GM18520 (cell line): ENCODE data around the gene ABAT.
"Not testable (repeated sequence)": the region's sequence is repeated elsewhere in the genome, so short reads cannot be mapped to it uniquely, and the experiment has no call there.

Source experiments
- ATAC-seq: cut with Tn5 transposase; IDR thresholded peaks from one replicate; pipeline ENCODE4 v1.9.1; 2021; ENCODE audit not compliant: unreplicated experiment

Gene ABAT

DNA sequence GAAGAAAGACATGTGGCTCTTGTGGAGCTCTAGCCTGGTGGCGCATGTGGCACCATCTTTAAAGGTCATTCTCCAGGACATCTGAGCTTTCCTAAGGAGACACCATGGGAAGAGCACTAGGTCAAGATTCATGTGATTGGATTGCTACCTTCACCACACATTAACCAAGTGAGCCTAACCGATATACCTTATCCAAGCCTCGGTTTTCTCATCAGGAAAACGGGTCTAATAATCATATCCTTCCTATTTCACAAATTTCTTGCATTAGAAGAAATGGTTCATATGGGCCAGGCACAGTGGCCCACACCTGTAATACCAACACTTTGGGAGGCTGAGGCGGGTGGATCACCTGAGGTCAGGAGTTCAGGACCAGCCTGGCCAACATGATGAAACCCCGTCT lies 64.7 kb downstream of the ABAT start:
- no peak for ATAC-seq

DNA sequence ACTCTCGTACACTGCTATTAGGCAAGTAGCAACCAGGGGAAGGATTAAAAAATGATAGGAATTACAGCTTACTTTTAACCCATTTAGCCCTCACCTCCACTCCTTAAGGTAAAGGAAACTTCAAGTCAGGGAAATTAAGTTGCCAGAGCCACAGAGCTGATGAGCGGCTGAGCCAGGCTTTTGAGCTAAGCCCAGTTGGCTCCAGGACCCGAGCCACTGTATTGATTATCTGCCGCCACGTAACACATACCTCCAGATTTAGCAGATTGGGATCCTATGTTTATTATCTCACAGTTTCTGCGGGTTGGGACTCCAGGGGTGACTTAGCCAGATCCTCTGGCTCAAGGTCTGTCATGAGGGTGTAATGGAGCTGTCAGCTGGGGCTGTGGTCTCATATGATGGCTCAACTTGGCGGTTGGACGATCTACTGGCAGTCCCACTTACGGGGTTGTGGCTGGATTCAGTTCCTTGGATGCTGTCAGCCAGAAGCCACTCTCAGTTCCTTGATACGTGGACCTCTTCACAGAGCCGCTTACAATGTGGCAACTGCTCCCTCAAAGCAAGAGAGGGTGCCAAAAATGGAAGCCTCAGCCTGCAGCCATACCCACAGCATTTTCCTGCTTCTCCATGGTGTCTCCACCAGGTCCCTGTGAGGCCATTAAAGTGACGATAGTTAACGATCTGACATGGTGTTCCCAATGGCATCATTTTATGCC lies 65.7 kb downstream of the ABAT start:
- ATAC-seq = no peak

DNA sequence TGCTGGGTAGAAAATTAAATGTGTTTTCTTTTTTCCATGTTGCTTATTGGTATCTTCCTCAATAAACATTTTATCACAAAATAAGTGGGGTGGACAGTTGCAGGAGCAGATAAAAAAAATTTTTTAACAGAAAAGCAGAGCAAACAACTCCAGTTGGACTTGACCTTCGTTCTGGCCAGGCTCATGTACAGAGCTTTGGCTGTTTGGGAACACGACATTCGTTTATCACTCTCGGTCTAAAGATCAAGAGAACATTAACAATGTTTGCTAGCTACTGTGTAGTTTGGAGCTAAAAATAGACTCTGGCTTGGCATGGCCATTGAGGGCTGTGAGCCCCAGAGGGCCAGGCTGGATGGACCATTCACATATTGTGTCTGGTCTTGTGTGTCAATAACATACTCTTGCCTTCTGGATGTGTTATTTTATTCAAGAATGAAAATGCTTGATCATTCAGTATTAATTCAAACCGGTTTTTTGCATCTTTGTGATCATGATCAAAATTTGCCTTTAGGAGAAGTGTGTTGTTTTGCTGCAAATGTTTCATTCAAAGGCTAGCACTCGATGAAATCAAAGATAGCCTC lies 66.4 kb downstream of the ABAT start:
- no peak for ATAC-seq

DNA sequence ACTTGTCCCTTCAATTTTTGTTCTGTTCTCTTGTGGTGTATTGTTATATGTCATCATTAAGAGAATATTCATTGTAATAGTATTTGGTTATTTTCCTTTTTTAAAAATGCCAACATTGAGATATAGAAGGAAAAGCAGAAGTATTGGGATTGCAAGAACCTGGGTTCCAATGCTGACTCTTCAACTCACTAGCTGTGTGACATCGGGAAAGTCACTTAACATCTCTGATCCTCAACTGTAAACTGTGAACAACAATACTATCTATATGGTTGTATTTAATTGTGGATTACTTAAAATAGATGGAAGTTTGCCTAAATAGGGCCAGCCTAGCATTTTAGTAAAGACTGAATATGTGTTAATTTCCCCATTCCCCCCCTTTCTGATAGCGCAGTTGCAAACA lies 67.2 kb downstream of the ABAT start:
- ATAC-seq = no peak

DNA sequence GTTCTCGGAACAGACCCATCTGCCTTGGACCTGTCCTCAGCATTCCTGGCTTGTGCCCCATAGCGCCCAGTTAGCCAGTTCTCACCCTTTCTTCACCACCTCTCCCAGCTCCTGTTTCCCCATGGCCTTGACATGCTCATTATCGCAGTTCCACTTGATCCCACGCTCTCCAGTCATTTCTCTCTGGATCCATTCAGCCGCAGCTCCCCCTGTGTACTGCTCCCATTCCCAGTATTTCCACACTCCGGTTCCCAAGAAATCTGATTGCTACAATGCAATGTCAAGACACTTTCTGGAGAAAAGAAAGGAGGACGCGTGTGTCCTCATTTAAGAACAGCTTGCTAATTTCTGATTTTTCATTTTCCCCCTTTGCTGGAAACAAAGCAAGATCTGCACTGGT lies 67.7 kb downstream of the ABAT start:
- ATAC-seq = no peak

DNA sequence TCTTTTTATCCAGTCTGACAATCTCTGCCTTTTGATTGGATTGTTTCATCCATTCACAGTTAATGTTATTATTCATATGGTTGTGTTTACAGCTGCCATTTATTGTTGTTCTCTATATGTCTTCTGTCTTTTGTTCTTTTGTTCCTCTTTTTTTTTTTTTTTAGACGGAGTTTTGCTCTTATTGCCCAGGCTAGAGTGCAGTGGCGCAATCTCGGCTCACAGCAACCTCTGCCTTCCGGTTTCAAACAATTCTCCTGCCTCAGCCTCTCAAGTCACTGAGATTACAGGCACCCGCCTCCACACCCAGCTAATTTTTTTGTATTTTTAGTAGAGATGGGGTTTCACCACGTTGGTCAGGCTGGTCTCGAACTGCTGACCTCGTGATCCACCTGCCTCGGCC lies 74.5 kb downstream of the ABAT start:
- ATAC-seq = not testable (repeated sequence)

DNA sequence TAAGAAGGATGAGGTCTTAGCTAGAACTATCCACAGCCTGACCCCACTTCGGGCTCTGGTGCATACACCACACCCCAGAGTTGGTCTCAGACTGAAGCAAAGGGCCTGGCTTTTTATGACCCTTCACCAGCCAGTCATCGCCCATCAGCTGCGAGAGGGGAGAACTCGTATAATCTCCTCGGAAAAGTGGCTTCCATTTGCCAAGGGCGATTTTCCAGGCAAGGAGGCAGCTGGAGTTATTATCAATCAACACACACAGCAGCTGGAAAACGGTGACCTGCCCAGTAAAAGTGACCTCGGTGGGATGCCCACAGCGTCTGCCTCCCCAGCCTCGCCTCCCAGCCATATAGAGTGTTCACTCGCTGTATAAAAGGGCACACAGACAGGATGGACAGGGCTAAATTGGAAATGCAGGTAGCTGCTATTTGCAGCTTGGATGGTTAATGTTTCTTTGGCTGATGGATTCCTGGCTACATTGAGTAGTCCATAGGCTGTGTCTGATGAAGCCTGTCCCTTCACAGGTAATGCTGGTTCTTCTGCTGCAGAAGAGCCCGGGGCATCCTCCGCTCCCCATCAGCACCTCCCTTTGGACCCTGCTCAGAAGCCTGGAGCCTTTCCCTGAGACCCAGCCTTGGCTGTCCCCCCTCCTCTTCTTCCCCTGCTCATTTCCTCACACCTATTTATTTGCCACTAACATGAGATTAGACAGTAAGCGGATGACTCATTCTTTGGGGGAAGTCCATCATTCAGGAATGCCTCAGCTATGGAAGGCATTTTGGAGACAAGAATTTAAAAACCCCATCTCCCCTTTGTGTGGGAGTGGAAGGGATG lies 77.3 kb downstream of the ABAT start:
- ATAC-seq = no peak

DNA sequence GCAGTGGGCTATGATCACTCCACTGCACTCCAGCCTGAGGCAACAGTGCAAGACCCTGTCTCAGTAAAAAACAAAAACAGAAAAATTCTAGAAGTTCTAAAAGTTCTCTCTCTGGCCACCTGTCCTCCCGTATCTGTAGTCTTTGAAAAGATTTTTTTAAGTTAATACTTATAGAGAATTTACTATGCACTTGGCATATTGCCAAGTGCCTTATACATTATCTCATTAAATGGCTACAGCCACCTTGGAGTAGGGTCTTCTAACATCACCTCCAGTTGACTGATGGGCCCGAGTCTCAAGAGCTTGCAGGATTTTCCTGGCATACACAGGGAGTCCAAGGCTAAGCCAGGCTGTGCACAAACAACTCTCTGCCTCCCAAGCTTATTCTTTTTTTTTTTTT lies 78.3 kb downstream of the ABAT start:
- ATAC-seq = no peak

DNA sequence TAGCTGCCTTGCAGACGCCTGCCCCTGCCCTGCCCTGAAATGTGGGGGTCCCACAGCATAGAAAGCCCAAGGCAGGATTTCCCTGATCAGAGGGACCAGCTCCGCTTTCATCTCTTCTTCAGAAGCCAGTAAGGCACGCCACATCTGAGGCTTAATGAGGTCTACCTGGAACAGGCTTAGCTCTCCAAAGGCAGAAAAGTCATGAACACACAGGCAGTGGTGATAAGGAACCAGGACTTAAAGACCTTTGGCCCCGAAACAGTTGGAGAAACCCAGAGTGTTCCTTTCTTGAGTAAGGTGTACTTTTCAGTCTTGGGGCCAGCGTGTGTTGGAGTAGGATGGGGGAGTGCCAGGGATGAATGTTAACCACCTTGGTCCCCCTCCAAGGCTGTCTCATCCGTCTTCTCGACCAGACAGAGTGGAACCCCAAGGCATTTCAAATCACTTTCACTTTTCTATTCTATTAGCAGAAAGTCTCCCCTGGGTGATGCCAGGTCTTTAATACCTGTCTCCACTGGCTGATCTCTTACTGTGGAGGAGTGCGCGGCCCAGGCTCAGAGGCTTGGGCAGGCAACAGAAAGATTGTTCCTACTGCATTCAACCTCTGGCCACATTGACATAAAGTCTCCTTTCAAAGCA lies 79.1 kb downstream of the ABAT start:
- no peak for ATAC-seq

DNA sequence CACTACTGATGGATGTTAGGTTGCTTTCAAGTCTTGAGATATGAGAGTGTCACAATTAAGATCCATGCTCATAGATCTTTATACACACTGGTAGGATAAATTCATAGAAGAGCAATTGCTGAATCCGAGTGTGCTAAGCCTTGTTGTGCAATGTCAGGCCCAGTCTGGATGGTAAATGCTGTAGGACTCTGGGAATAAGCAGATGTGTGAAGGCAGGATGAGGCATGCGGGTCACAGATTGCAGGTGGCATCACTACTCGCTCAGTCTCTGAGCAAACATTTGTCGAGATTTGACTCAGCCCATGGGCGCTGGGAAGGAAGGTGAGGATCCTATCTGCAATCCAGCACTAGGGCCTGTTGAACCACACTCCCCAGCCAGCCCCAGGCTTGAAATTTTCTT lies 82.3 kb downstream of the ABAT start:
- ATAC-seq = no peak

DNA sequence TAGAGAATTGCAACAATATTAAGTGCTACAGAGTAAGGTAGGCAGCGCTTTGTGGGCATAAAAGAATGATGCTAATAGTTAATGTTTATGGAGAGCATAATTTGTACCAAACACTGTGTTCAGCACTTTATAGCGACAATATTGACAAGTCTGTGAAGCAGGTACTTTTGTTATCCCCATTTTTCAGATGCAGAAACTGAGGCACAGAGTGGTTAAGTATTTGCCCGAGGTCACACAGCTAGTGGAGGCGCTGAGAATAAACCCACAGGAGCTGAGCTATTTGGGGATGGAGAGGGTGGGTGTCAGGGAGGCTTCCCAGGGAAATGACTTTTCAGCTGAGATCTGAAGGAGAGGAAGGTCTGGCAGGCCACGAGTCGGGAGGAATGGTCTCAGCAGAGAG lies 83.6 kb downstream of the ABAT start:
- ATAC-seq = no peak

DNA sequence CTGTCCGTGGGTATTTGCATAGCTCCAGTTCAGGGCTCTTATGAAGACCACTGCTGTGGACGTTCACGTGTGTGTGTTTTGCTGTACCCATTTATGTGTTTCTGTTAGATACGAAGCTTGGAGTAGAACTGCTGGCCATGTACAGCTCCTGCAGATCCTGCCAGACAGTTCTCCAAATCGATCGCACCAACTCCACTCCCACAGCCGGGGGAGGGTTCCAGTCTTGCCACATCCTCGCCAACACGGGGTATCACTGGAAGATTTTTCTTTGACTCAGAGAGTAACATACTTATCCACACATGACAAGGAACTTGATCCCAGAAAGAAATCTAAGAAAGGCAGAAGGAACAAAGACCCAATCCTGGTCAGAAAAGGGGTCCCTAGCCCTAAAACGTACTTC lies 85.6 kb downstream of the ABAT start:
- ATAC-seq = no peak

DNA sequence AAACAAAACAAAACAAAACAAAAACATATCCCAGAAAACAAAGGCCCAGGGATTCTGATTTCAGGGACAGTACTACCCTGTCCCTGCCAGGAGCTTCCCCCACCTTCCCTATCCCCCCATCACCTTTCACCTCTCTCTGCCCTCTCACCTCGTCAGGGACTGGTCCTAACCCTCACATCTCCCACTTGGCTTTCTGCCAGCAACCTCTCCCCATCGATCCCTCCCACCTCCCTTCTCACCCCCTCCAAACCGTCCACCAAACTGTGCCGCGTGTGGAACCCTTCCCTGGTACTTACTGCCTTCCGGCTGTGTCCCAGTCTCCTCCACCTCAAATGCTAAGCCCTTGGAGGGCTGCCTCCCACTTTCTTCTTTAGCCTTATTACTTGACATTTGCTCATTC lies 86.7 kb downstream of the ABAT start:
- ATAC-seq = no peak

DNA sequence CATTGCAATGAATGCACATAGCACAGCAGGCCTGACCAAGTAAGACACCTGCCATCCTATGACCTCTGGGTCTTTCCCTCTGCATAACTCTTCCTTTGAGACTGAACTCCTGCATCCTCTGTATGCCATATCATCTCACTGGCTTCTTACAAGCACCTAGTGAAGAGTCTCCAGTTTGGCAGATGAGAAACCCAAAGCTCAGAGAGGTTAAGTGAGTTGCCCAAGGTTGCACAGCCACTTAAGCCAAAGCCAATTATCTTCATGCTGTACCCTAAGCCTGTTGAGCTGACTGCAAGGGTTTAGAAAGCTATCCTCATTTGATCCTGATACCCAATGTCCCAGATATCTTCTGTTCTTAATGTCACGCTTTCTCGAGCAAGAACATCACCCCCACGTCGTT lies 87.8 kb downstream of the ABAT start:
- ATAC-seq = no peak

DNA sequence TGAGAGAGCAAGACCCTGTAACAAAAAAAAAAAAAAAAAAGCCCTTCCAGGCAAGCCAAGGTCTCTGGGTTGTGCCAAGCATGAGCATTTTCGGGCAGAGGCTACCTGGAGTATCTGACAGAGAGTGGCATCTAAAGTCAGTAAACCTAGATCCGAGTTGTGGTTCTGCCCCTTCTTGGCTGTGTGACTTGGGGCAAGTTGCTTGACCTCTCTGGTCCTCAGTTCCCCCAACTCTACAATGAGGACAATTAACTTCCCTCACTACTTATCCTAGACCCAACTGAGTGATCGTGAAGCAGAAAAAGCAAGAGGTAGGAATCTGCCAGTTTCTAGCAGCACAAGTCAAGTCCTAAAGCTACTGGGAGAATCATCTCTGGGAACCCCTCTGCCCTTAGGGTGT lies 88.7 kb downstream of the ABAT start:
- ATAC-seq = no peak

DNA sequence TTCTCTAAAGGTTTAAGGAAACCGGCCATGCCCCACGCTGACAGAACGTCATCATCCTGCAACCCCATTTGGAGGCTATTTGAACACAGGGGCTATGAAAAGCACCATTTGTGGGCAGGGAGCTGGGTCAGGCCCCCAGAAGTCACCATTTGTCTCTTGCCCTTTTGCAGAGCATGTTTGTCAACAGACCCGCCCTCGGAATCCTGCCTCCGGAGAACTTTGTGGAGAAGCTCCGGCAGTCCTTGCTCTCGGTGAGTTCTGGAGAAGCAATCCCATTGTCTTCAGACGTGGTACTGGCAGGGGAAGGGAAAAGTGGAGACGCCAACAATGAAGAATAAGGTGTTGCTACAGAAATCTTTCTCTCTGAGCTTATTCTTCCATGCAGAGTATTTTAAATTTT lies 89.5 kb downstream of the ABAT start:
- ATAC-seq = no peak

DNA sequence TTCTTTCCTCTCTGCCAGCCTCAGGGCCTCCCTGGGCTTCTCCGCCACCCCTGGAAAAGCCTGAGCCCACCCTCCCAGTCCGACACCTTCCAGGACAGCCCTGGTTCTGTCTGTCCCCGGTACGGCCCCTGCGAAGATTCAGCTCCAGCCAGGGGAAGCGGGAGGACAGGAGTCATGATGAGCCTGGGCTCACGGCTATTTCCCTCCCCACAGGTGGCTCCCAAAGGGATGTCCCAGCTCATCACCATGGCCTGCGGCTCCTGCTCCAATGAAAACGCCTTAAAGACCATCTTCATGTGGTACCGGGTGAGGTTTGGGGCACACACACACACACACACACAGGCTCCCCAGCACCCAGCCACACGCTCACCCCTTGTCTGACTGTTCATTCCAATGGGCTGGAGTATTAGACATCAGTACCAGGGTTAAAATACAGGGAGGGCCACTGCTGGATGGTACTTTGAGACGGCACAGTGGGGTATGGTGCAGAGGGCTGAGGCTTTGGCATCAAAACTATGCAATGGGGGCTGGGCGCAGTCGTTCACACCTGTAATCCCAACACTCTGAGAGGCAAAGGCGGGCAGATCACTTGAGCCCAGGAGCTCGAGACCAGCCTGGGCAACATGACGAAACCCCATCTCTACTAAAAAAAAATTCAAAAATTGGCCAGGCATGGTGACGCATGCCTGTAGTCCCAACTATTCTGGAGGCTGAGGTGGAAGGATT lies 90.3 kb downstream of the ABAT start:
- no peak for ATAC-seq

DNA sequence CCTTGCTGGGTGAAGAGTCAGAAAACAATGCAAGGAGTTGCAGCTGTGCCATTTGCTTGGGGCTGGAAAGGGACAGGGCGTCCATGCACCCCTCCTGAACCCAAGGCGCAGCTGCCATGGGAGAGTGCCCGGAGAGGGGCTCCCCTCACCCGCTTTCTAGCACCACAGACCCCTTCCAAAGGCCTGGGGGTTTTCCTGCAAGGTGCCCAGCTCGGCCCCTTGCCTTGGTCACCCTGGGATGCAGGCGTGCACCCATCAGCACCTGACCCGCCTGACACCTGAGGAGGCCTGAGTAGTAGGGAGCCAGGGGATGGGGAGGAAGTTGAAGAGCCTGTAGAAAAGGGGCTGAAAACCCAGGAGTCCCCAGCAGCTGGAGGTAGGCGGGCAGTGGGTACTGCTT lies 92.8 kb downstream of the ABAT start:
- no peak for ATAC-seq

DNA sequence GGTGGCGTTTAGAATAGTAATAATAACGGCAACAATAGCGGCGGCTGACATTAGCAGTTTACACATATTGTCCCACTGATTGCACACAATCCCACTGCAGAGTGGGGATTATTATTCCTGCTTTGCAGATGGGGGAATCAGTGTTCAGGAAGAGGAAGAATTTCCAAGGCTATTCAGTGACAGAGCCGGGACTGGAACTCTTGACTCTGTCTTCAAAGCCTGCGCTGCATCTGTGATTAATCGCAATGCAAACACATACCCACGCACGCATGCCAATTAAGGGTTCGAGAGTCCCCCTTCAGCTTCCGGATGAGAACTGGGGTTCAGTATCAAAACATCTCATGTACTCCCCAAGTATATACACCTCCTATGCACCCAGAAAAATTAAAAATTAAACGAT lies 93.9 kb downstream of the ABAT start:
- ATAC-seq = no peak

DNA sequence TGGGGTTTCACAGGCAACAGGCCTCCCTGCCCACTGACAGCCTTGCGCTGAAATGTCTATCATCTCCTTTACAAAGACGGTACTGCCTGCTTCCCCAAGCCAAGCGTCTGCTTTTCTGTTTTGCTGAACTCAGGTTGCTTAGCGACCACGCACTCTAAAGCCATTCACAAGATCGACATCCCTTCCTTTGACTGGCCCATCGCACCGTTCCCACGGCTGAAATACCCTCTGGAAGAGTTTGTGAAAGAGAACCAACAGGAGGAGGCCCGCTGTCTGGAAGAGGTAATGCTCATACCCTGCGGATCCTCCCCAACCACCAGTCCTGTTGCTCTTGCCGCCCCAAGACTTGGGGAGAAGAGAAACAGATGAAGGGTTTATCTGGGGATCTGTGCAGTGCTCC lies 94.3 kb downstream of the ABAT start:
- ATAC-seq = no peak

DNA sequence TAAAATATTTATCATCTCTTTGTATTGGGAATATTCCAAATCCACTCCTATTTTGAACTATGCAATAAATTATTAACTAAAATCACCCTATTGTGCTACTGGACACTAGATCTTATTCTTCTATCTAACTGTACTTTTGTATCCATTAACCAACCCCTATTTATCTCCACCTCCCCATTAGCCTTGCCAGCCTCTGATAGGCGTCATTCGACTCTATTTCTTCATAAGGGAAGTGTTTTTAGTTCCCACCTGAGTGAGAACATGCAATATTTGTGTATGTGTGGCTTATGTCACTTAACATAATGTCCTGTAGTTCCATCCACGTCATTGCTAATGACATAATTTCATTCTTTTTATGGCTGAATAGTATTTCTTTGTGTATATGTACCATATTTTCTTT lies 99.1 kb downstream of the ABAT start:
- ATAC-seq = no peak
